ENCODE data around the gene HSPA12B.

HSPA12B gene

DNA sequence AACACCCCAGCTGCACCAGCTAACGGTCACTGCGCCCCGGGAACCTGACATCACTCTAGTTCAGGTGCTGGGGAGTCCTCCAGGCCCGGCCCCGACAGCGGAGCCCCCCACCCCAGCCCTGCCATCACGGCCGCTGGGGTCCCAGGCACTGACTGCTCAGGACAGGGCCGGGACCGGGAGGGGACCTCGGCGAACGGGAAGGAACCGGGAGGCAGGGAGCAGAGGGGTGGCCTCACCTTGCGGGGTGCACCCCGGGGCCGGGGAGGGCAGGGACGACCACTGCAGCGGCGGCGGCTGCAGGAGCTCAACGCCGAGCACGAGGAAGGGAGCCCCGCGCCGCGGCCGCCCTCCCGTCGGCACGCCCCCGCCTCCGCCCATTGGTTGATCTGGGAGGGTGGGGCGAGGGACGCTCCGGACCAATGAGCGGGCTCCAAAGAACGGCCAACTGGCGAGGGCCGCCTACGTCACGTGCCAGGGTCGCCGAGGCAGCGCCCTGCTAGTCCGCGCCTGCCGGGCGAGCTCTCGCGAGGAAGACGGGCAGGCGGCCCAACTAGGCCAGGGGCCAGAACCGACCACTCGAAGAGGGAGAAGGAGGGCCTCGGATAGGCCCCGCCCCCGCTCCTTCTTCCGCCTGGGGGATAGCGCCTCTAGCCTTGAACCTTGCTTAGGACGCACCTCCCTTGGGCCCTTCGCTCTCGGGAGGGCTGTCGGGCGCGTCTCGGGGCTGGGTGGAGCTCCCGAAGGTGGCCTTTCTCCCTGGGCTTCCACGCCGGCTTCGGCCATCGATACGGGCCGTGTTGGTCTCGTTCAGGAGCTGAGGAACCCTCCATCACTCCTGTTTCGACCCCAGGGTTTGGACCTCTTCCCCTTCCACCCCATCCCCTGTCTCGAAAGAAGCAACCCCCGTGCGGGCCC, 35.2 kb downstream of the HSPA12B start, which contains the start of gene ADISSP:
Gene ADISSP (minus strand): TSS at position 327 of the 915 bp plus-strand sequence. CDS start 7,653 bp downstream, outside the sequence.
- Histone ChIP-seq H3K27me3 (ENCODE audit: control insufficient read depth in 1 of 2, insufficient read depth in 2 of 2, low read length in 2 of 2) (no peaks in the 10 kb centered on the region), H3K27ac (ENCODE audit: low read length) (peak within 1 kb of the TSS; percentile 97), H3K36me3 (ENCODE audit: control insufficient read depth in 2 of 2, insufficient read depth in 2 of 2, low read length in 2 of 2) (no peaks in the 10 kb centered on the region), H3K9me3 (ENCODE audit: control insufficient read depth in 2 of 2, low read length in 2 of 2) (no peaks in the 10 kb centered on the region), H3K4me1 (ENCODE audit: control insufficient read depth, insufficient read depth, low read length) (peaks cover 54% of the 10 kb centered on the region), H3K4me3 (ENCODE audit: low read length in 2 of 2) (peak within 1 kb of the TSS; percentile 89 to 91), H3K9ac (ENCODE audit: low read length in 2 of 2) (peak within 1 kb of the TSS; percentile 72 to 93)

- H3K9ac ChIP-seq (ENCODE audit: low read length in 2 of 2), result peak overlapping the region; percentile 72 to 93
- no peaks in the 10 kb centered on the region for H3K27me3 ChIP-seq (ENCODE audit: control insufficient read depth in 1 of 2, insufficient read depth in 2 of 2, low read length in 2 of 2)
- peak overlapping the region; percentile 97 for H3K27ac ChIP-seq (ENCODE audit: low read length)
Observed at GRCh38 chr20:3768342-3769130, 36.1 kb downstream of the HSPA12B start.

DNA sequence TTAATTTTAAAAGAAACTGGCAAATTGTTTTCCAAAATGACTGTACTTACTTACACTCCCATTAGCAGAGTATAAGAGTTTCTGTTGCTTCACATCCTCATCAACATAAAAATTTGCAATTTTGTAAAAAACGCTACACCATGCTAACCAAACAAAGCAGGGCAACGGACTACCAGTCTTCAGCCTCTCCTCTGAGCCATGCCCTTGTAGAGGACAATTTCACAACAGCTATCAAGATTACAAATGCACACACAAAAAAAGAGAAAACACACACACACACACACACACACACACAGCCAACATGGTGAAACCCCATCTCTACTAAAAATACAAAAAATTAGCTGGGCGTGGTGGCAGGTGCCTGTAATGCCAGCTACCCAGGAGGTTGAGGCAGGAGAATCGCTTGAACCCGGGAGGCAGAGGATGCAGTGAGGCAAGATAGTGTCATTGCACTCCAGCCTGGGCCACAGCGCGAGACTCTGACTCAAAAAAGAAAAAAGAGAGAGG, 39.1 kb downstream of the HSPA12B start:
- Histone ChIP-seq H3K36me3 (ENCODE audit: control insufficient read depth in 2 of 2, insufficient read depth in 2 of 2, low read length in 2 of 2) (no peaks in the 10 kb centered on the region), H3K9me3 (ENCODE audit: control insufficient read depth in 2 of 2, low read length in 2 of 2) (no peaks in the 10 kb centered on the region), H3K4me1 (ENCODE audit: control insufficient read depth, insufficient read depth, low read length) (peaks cover 23% of the 10 kb centered on the region), H3K4me3 (ENCODE audit: low read length in 2 of 2) (no peak overlapping the region), H3K27ac (ENCODE audit: low read length) (no peak overlapping the region), H3K9ac (ENCODE audit: low read length in 2 of 2) (no peak overlapping the region), H3K27me3 (ENCODE audit: control insufficient read depth in 1 of 2, insufficient read depth in 2 of 2, low read length in 2 of 2) (no peaks in the 10 kb centered on the region)

More at GRCh38 chr20:3768342-3769130, 36.1 kb downstream of the HSPA12B start:
- no peaks in the 10 kb centered on the region for H3K36me3 ChIP-seq (ENCODE audit: control insufficient read depth in 2 of 2, insufficient read depth in 2 of 2, low read length in 2 of 2)
- peaks cover 53% of the 10 kb centered on the region for H3K4me1 ChIP-seq (ENCODE audit: control insufficient read depth, insufficient read depth, low read length)
- no peaks in the 10 kb centered on the region for H3K9me3 ChIP-seq (ENCODE audit: control insufficient read depth in 2 of 2, low read length in 2 of 2)
- H3K4me3 ChIP-seq (ENCODE audit: low read length in 2 of 2), result peak overlapping the region; percentile 60 to 91

GRCh38 chr20:3775457-3776108, 43.1 kb downstream of the HSPA12B start:
- Histone ChIP-seq H3K27ac (ENCODE audit: low read length) (no peak overlapping the region), H3K9me3 (ENCODE audit: control insufficient read depth in 2 of 2, low read length in 2 of 2) (no peaks in the 10 kb centered on the region), H3K27me3 (ENCODE audit: control insufficient read depth in 1 of 2, insufficient read depth in 2 of 2, low read length in 2 of 2) (no peaks in the 10 kb centered on the region), H3K36me3 (ENCODE audit: control insufficient read depth in 2 of 2, insufficient read depth in 2 of 2, low read length in 2 of 2) (no peaks in the 10 kb centered on the region), H3K4me1 (ENCODE audit: control insufficient read depth, insufficient read depth, low read length) (peaks cover 17% of the 10 kb centered on the region), H3K9ac (ENCODE audit: low read length in 2 of 2) (no peak overlapping the region), H3K4me3 (ENCODE audit: low read length in 2 of 2) (no peak overlapping the region)

GRCh38 chr20:3777381-3777715, 44.9 kb downstream of the HSPA12B start:
- H3K4me1 ChIP-seq (ENCODE audit: control insufficient read depth, insufficient read depth, low read length), result peaks cover 21% of the 10 kb centered on the region
- no peaks in the 10 kb centered on the region for H3K27me3 ChIP-seq (ENCODE audit: control insufficient read depth in 1 of 2, insufficient read depth in 2 of 2, low read length in 2 of 2)
- no peak overlapping the region for H3K27ac ChIP-seq (ENCODE audit: low read length)
- H3K36me3 ChIP-seq (ENCODE audit: control insufficient read depth in 2 of 2, insufficient read depth in 2 of 2, low read length in 2 of 2), result no peaks in the 10 kb centered on the region
- H3K9ac ChIP-seq (ENCODE audit: low read length in 2 of 2), result peak overlapping the region; percentile 63 to 68
- no peaks in the 10 kb centered on the region for H3K9me3 ChIP-seq (ENCODE audit: control insufficient read depth in 2 of 2, low read length in 2 of 2)
- peak overlapping the region; percentile 67 to 76 for H3K4me3 ChIP-seq (ENCODE audit: low read length in 2 of 2)

- Histone ChIP-seq H3K9ac (ENCODE audit: low read length in 2 of 2) (peak overlapping the region; percentile 63 to 68), H3K27me3 (ENCODE audit: control insufficient read depth in 1 of 2, insufficient read depth in 2 of 2, low read length in 2 of 2) (no peaks in the 10 kb centered on the region), H3K36me3 (ENCODE audit: control insufficient read depth in 2 of 2, insufficient read depth in 2 of 2, low read length in 2 of 2) (no peaks in the 10 kb centered on the region), H3K9me3 (ENCODE audit: control insufficient read depth in 2 of 2, low read length in 2 of 2) (no peaks in the 10 kb centered on the region), H3K4me1 (ENCODE audit: control insufficient read depth, insufficient read depth, low read length) (peaks cover 21% of the 10 kb centered on the region), H3K4me3 (ENCODE audit: low read length in 2 of 2) (peak overlapping the region; percentile 67 to 76), H3K27ac (ENCODE audit: low read length) (no peak overlapping the region)
Observed at GRCh38 chr20:3777716-3778629, 45.5 kb downstream of the HSPA12B start.

DNA sequence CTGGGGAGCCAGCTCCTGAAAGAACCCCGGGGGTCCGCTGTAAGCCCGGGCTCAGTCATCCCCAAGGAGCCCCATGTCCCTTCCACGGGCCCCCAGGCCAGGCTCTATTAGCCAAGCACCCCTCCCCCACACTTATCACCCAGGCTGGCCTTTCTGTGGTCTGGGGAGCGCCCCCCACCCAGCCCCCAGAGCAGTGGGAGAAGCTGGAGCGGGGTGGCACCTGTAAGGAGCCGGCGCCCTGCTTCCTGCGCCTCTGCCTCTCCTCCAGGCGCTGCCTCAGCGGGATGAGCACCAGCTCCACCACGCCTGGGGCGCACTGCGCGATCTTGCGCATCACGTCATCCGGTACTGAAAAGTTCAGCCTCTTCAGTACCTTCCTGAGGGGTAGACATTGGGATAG, 46.5 kb downstream of the HSPA12B start:
- H3K9me3 ChIP-seq (ENCODE audit: control insufficient read depth in 2 of 2, low read length in 2 of 2), result no peaks in the 10 kb centered on the region
- H3K36me3 ChIP-seq (ENCODE audit: control insufficient read depth in 2 of 2, insufficient read depth in 2 of 2, low read length in 2 of 2), result no peaks in the 10 kb centered on the region
- H3K4me1 ChIP-seq (ENCODE audit: control insufficient read depth, insufficient read depth, low read length), result peaks cover 30% of the 10 kb centered on the region
- H3K27ac ChIP-seq (ENCODE audit: low read length), result no peak overlapping the region
- no peaks in the 10 kb centered on the region for H3K27me3 ChIP-seq (ENCODE audit: control insufficient read depth in 1 of 2, insufficient read depth in 2 of 2, low read length in 2 of 2)
- H3K9ac ChIP-seq (ENCODE audit: low read length in 2 of 2), result no peak overlapping the region
- H3K4me3 ChIP-seq (ENCODE audit: low read length in 2 of 2), result no peak overlapping the region

DNA sequence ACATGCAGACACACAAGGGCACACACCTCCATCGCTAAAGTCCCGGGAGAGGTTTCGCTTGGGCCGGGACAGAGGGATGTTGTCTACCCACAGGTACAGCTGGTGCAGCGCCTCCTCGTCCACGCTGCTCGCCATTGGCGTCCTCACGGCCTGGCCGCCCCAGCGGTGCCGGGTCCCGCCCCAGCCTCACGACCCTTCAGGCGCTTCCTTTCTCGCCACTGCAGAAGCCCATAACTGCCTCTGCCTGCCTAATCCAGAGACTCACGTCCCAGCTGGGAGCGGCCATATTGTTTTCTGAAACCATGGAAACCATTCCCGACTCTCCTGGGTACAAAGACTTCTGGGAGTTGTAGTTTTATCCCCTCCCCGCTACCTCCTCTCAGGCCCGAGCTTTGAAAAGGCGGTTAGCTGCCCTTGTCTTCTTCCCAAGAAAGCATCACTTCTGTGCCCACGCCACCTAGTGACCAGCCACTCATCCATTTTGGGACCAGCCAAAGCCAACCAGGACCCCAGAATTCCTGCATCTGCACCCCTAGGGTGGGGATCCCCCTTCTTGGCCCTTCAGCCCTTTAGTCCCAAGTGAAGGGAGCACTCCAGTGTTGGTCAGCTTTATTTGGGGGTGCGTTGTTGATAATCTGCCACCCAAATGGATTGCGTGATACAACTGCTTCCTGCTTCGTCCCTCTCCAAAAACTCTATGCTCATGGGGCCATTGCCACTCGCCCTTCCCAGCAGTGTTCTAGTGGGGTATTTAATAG, 48.8 kb downstream of the HSPA12B start, which contains the start of gene SPEF1:
Gene SPEF1 (minus strand): TSS at position 296 of the 758 bp plus-strand sequence. CDS start 161 bp downstream, at position 135.
- H3K27ac ChIP-seq (ENCODE audit: low read length), result peak within 1 kb of the TSS; percentile 55
- no peaks in the 10 kb centered on the region for H3K9me3 ChIP-seq (ENCODE audit: control insufficient read depth in 2 of 2, low read length in 2 of 2)
- no peaks in the 10 kb centered on the region for H3K27me3 ChIP-seq (ENCODE audit: control insufficient read depth in 1 of 2, insufficient read depth in 2 of 2, low read length in 2 of 2)
- peaks cover 53% of the 10 kb centered on the region for H3K4me1 ChIP-seq (ENCODE audit: control insufficient read depth, insufficient read depth, low read length)
- no peaks in the 10 kb centered on the region for H3K36me3 ChIP-seq (ENCODE audit: control insufficient read depth in 2 of 2, insufficient read depth in 2 of 2, low read length in 2 of 2)
- H3K9ac ChIP-seq (ENCODE audit: low read length in 2 of 2), result no peak within 1 kb of the TSS
- peak within 1 kb of the TSS; percentile 61 to 74 for H3K4me3 ChIP-seq (ENCODE audit: low read length in 2 of 2)

DNA sequence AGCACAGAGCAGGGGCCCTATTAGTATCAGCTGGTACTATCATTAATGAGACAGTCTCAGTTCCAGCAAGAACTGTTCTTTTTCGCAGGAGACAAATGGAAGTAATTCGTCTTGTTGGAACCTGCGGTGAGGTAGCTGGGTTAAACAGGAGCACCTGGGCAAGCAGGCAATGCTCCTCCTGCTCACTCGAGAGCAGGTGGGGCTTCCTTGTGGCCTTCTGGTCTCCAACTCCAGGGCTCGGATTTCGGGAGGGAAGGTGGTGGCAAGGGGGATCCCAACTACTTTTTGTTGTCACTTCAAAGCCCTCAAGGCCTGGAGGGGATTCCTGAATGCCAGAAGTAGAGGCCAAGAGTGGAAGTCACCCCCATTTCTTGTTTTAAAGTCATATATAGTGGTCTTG, 50.1 kb downstream of the HSPA12B start:
- no peak overlapping the region for H3K9ac ChIP-seq (ENCODE audit: low read length in 2 of 2)
- no peaks in the 10 kb centered on the region for H3K9me3 ChIP-seq (ENCODE audit: control insufficient read depth in 2 of 2, low read length in 2 of 2)
- H3K27me3 ChIP-seq (ENCODE audit: control insufficient read depth in 1 of 2, insufficient read depth in 2 of 2, low read length in 2 of 2), result no peaks in the 10 kb centered on the region
- peaks cover 46% of the 10 kb centered on the region for H3K4me1 ChIP-seq (ENCODE audit: control insufficient read depth, insufficient read depth, low read length)
- H3K27ac ChIP-seq (ENCODE audit: low read length), result no peak overlapping the region
- no peaks in the 10 kb centered on the region for H3K36me3 ChIP-seq (ENCODE audit: control insufficient read depth in 2 of 2, insufficient read depth in 2 of 2, low read length in 2 of 2)
- no peak overlapping the region for H3K4me3 ChIP-seq (ENCODE audit: low read length in 2 of 2)

Measured in stomach smooth muscle (tissue), 2 donors.